GM12872 (cell line): ENCODE data around the gene RILPL1.

Experiments used
- TF ChIP-seq, protein P1 (sequence below): IDR thresholded peaks from 3 replicates; pipeline ENCODE4 v1.5.1; 2011; ENCODE audit warnings: low read depth, mild to moderate bottlenecking, low read length, moderate library complexity; ENCODE audit not compliant: insufficient read depth

RILPL1 gene

DNA sequence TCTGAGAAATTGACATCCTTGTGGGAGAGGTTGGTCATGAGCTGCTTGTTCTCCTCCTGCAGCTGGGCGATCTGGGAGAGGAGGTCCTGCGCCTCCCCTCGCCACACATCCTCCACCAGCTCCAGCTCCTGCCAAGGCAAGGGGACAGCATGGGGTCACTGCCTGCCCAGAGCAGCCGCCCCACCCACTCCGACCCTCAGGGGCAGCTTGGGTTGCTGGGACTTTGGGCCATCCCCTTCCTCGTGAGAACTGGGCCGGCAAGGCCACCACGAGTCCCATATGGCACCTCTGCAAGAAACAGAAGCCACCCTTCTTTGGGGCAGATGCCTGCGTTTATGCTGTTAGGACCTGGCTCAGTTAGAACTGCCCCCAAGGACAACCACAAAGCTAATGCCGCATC lies 10.0 kb downstream of the RILPL1 start:
- TF ChIP-seq, protein P1, sequence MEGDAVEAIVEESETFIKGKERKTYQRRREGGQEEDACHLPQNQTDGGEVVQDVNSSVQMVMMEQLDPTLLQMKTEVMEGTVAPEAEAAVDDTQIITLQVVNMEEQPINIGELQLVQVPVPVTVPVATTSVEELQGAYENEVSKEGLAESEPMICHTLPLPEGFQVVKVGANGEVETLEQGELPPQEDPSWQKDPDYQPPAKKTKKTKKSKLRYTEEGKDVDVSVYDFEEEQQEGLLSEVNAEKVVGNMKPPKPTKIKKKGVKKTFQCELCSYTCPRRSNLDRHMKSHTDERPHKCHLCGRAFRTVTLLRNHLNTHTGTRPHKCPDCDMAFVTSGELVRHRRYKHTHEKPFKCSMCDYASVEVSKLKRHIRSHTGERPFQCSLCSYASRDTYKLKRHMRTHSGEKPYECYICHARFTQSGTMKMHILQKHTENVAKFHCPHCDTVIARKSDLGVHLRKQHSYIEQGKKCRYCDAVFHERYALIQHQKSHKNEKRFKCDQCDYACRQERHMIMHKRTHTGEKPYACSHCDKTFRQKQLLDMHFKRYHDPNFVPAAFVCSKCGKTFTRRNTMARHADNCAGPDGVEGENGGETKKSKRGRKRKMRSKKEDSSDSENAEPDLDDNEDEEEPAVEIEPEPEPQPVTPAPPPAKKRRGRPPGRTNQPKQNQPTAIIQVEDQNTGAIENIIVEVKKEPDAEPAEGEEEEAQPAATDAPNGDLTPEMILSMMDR, result no peak

- TF ChIP-seq, protein P1, result no peak
These were observed 11.4 kb downstream of the RILPL1 start for GRCh38 chr12:123522164-123522563.

DNA sequence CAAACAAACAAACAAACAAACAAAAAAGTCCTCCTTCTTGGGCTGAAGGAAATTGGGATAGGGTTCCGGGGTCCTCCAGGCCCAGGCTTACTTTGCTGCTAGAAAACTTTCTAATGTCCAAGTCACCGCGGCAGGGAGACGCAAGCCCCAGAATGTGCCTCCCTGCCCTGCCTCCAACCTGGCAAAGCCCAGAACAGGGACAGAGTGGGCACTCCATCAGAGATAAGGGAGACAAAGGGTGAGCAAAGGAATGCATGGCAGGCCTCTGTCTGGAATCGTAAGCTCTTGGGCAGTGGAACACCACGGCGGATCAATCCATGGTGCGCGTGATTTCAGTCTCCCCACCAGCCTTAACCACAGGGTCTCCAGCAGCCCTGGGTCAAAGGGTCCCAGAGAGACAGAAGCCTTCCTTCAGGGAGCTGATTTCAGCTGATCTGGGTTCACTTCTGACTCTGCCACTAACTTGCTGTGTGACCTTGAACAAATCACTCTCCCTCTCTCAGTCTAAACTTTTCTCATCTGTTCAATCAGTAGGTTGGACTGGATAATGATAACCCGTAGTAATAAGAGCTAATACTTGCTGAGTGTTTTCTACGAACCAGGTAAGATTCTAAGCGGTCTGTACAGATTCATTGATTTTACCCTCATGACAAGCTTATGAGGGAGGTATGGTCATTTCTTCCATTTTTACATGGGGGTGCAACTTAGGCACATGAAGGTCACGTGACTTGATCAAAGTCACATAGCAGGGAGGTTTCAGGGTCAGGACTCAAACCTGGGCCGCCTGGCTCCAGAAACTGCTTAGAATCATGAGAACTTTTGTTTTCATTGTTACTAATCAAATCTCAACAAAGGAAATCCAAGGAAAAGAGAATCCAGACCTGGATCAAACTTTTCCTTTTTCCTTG lies 12.7 kb downstream of the RILPL1 start:
- TF ChIP-seq, protein P1, result no peak

DNA sequence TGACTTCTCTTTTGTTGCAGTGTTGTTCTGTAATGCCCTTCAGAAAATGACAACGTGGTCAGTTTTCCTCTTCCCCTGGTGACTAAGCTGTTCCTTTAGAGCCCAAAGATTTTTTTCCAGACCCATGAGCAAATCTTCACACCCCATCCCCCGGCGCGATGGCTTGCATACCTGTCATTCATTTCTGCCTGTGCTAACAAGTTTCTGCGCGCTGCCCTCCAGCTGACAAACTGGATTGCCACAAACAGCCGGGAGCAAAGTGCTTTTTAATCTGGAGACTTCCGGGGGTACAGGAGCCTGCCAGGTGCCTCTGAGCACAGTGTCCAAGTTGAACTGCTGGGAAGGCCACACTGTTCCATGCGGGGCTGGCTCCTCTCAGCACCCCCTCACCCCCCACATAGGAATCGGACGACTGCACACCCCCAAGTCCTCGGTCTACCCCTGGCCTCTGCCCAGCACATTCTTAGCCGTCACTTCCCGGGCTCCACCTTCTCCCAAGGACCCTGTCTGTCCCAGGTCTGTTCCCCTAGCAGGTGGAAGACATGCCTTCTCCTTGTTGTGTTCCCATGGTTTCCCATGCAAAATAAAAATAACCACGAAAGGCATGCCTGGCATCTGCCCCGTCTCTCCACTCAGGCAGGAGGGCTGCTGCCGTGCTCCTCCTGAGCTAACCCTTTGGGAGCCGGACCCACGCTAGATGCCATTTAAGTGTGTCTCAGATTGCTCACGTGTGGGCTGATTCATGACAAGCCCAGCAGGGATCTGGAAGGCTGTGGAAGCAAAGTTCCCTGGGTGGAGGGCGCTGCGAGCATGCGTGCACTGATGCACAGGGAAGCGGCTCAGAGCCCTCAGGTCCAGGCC lies 14.1 kb downstream of the RILPL1 start:
- TF ChIP-seq, protein P1, result no peak

- TF ChIP-seq, protein P1, result no peak
These were observed 17.2 kb downstream of the RILPL1 start for GRCh38 chr12:123516216-123516780.

DNA sequence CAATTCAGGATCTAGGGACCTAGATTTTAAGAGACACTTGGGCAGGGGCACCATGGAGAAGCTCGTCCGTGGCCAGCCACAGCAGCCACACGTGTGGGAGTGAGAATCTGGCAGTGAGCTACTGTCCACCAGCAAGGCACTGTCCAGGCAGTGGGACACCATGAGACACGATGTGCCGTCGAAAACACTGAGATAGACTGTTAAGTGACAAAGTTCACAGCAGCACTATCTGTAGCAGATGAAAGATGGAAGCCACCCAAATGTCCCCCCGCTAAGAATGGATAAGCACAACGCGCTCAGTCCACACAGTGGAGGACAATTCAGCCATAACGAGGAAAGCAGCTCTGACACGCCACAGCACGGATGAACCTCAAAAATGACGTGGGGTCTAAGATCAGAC lies 19.7 kb downstream of the RILPL1 start:
- TF ChIP-seq, protein P1, result no peak
